KBM-7 (cell line): ENCODE measurements around the gene LRIT2.

ENCODE experiments used
- DNase-seq: peaks from one replicate; pipeline ENCODE4 v3.0.0-alpha.2; 2015
- in situ Hi-C: fragments of 300-500 bp; cut with MboI; formaldehyde crosslinking; loops from 2 replicates; pipeline ENCODE4 v1.14.3; 2020; ENCODE audit warnings: low sequenced_read_pairs, low pct_unique_long_range_greater_than_20kb, mixed read lengths

LRIT2 gene

GRCh38 chr10:84247496-84247895, 22.2 kb upstream of the LRIT2 start:
- no peak for DNase-seq
- in situ Hi-C loops, result no loop called here

GRCh38 chr10:84244651-84245270, 19.4 kb upstream of the LRIT2 start, which contains the start of gene RGR:
Gene RGR (plus strand): TSS chr10:84245053. CDS start chr10:84245091, 38 bp downstream.
- DNase-seq, result no peak
- in situ Hi-C loops, result no loop called here

DNA sequence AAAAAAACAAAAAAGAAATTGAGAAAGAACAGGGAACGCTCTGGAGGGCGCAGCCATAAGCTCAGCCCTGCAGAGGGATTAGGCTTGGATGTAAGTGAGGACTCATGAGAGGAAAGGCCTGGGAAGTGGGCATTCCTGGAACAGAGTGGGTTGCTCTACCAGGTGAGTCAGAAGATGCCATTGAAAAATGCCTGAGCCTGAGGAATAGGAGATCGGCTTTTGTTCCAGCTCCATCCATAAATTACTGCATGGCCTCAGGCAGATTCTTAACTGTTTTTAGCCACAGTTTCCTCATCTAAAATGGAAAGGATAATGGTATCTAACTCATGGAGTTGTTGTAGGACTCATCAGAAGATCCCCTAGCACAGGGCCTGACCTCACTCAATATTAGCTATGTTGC, 18.4 kb upstream of the LRIT2 start:
- DNase-seq, result no peak
- in situ Hi-C loops, result no loop called here

GRCh38 chr10:84241185-84241790, 15.9 kb upstream of the LRIT2 start, which contains the start of gene LRIT1:
Gene LRIT1 (minus strand): TSS chr10:84241546. CDS start chr10:84241439, 107 bp downstream.
- in situ Hi-C loops, result no loop called here
- DNase-seq, result no peak

DNA sequence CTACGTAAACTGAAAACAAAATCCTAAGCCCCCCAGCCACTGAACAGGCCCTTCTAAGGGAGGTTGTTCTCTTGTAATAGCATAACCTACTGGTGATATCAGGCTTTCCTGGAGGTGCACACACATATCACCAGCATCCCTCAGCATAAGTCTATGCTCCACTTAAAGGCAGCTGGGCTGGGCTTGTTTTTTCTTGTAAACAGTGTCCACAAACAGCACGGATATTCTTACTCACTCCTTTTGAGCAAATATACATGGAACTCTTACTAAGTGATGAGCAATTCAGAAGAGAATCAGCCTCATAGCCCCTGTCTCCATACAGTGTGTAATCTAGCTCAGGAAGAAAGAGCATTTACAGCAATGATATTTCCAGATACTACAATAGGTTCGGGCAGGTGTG, 13.6 kb upstream of the LRIT2 start:
- in situ Hi-C loops, result no loop called here
- no peak for DNase-seq

DNA sequence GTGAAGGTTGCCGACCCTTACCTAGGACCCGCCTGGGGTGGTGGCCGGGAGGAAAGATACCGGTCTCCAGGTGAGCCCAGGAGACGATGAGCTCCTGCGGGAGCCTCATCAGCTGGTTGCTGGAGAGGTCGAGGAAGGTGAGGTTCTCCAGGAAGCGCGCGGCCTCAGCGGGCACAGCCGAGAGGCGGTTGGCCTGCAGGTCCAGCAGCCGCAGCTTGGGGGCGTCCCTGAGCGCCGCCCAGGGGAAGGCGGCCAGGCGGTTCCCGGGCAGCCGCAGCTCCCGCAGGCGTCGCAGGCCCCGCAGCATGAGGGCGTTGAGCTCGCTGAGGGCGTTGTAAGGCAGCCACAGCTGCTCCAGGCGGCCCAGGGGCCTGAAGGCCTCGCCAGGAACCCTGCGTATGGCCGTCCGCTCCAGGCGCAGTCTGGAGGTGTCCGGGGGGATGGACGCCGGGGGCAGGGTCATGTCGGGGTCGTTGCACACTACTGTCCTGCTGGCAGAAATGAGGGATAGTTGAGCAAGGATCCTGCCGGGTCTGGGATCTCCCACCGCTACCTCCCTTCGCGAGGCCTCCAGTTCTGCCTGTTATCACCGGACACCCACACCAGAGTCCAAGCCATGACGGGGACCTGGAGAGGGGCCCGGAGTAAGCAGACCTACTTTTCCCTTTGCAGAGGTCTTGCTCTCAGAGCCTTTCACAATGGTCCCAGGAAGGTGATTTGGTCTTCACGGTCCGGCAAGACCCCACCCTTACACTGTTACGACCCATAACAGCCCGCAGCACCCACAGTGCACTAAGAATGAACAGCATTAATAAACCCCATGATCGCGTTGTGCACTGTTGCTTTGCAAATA, 12.1 kb upstream of the LRIT2 start:
- DNase-seq, result no peak
- in situ Hi-C loops, result no loop called here

DNA sequence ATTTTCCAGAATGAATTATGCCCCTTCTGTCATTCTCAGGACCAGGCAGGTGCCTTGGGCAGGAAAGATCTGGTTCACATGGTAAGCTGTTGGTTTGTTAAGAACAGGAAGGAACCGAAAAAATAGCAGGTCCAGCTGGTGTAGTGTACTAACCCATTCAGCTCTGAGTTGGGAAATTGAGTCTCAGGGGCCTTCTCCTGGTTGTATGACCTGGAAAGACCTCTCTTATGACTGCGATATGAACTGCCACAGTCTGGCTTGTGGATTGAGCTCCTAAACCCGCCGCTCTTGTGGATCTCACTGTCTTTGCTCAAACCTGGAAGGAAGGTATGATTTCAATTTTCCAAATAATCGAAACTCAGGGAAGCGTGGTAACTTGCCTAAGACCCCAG, 11.5 kb upstream of the LRIT2 start:
- in situ Hi-C loops, result no loop called here
- DNase-seq, result no peak

- no peak for DNase-seq
- in situ Hi-C loops, result no loop called here
Observed at GRCh38 chr10:84235096-84235495, 9.8 kb upstream of the LRIT2 start.

GRCh38 chr10:84234479-84234878, 9.1 kb upstream of the LRIT2 start:
- no peak for DNase-seq
- in situ Hi-C loops, result no loop called here

DNA sequence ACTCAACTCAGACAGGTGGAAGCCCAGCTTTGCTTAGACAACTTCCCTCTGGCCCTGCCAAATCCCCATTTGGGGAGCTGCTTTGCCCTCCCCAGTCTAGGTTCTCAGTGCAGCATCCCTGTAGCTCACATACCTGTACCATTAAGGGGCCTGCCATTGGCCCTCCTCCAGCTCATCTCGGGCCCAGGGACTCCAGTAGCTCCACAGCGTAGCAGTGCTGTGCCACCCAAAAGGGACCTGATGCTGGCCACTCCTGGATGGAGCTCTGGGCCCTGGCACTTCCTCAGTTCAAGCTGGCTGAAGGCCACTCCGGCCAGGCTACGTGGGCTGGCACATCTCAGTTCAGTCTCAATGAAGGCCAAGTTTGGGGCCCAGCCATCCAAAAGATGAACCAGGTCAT, 8.6 kb upstream of the LRIT2 start:
- in situ Hi-C loops, result no loop called here

GRCh38 chr10:84232376-84232775, 7.0 kb upstream of the LRIT2 start:
- in situ Hi-C loops, result no loop called here
- no peak for DNase-seq

More for the DNA sequence above, 8.6 kb upstream of the LRIT2 start:
- DNase-seq, result no peak

DNA sequence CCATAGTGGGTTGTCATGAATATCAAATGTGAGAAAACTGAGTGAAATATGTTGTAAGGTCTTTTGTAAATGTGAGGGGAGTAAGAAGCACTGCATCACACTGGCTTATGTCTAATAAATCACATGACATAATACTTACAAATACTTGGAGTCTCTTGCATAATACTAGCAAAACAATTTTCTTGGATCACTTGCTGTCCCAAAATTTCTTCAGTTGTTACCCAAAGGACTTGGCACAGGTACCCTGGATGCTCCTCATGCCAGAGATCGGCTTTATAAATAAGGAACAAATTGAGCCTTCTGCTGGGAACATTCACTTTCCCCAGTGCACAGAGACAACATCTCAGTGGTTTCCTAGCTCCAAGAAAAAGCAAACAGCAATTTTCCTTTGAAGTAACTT, 5.0 kb upstream of the LRIT2 start:
- in situ Hi-C loops, result no loop called here
- no peak for DNase-seq

DNA sequence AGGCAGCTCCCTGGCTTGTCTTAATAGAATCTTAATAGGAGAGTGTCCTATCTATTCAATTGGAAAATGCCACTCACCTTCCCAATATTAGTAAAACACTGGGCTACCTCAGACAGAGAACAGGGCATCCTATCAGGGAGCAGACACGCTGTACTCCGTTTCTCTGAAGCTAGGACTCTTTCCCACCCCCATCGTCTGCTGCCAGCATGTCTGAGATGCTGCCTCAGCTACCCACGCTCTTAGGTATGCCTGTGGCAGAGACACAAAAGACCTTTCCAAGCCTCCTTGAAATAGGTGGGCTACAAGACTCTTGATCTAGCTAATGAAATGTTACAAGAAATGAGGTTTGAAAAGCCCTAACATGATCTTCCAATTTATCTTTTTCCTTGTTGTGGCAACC, 2.5 kb upstream of the LRIT2 start:
- no peak for DNase-seq
- in situ Hi-C loops, result no loop called here

DNA sequence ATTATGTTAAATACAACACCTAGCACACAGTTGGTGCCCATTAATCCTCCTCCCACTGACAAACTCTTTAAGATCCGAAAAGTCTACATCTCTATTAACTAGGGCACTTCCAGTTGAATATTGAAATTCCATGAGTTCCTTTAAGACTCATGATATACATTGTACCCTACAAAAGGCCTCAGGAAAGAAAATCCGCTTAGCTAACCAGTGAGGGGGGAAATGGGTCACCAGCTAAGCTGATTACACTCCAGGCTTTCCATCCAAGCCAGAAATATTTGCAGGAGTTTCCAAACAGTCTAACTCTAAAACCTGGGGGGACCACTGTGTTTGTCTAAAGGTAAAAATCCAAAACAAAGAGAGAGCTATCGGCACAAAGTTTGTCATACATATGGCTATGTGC, 1.3 kb upstream of the LRIT2 start:
- in situ Hi-C loops, result no loop called here

DNA sequence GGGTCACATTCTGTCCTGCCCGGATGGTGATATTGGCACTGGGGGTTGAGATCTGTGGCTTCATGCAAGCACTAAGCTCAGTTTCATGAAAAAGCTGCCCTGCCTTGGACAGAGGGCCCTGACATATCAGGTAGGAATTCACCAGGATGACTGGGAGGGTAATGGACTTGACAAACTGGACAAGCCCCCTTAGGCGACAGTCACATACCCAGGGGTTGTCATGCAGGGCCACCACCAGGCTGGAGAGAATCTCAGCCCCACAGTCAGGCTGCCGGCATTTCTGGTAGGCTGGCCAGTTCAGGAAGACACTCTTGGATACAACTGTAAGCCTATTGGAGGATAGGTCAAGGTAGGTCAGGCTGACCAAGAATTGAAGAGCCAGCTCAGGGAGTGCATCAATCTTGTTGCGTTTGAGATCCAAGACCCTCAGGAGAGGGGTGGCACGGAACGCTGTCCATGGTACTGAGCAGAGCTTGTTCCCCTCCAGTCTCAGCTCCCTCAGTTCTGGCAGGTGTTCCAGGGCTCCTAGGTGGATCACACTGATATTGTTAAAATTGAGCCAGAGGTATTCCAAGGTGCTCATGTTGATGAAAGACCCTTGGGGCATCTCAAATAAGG, 824 bp downstream of the LRIT2 start:
- no peak for DNase-seq
- in situ Hi-C loops, result no loop called here

More for the DNA sequence above, 1.3 kb upstream of the LRIT2 start:
- no peak for DNase-seq

- no peak for DNase-seq
- in situ Hi-C loops, result no loop called here
Observed at GRCh38 chr10:84221916-84222315, 3.4 kb downstream of the LRIT2 start.

- in situ Hi-C loops, result no loop called here
- no peak for DNase-seq
Observed at GRCh38 chr10:84217746-84218145, 7.6 kb downstream of the LRIT2 start.

DNA sequence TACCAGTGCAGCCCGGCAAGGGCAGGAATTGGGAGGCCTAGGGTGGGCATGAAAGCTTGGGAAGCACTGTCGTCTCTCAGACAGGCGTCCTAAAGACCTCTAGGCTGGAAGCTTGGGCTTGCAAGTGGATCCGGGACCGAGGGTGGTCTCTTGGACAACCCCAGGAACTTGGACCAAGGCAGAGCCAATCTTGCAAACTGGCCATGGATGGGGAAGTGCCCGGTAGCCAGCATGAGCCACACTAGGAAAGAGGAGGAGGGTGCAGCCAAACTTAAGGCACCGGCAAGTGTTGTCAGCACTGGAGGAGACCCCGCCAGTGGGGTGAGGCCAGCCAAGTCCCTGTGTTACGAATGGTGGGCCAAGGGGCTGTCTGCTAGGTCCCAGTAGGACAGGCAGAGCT, 8.5 kb downstream of the LRIT2 start:
- no peak for DNase-seq
- in situ Hi-C loops, result no loop called here

- DNase-seq, result peak; percentile 48
- in situ Hi-C loops, result no loop called here
Observed at GRCh38 chr10:84214612-84215235, 10.6 kb downstream of the LRIT2 start.
